WTC11 (cell line): ENCODE data around the gene ABCB8. TPM values are rescaled to one million over a fixed set of nuclear protein-coding genes. Genes with fewer than 3 reads are reported as not detected.

Experiments
- ATAC-seq: fragments of 200-7000 bp; cut with Tn5 transposase; 2 replicates; pipeline ENCODE4 v1.10.0; 2021; ENCODE audit warnings: mild to moderate bottlenecking, moderate library complexity
- CTCF ChIA-PET: fragments of 300-600 bp; sonication (Branson Sonifier 250); formaldehyde crosslinking; loops from one replicate; lab custom pipeline; 2021; ENCODE audit warnings: antibody characterized with exemption; lab: Charles Lee
- POLR2A ChIA-PET: fragments of 350-600 bp; sonication (Branson Sonifier 250); formaldehyde crosslinking; loops from one replicate; lab custom pipeline; 2021; ENCODE audit warnings: antibody characterized with exemption; lab: Charles Lee
- DNase-seq: peaks from one replicate; pipeline ENCODE4 v3.0.0; 2021; ENCODE audit warnings: low spot score
- H3K27ac Mint-ChIP-seq: 2 replicates; pipeline ENCODE4 v1.8.0; 2021; ENCODE audit warnings: mixed read lengths
- H3K27me3 Mint-ChIP-seq: 2 replicates; pipeline ENCODE4 v1.8.0; 2021; ENCODE audit warnings: low read depth, mild to moderate bottlenecking, moderate library complexity, mixed read lengths
- H3K36me3 Mint-ChIP-seq: 2 replicates; pipeline ENCODE4 v1.8.0; 2021; ENCODE audit warnings: mixed read lengths
- H3K4me1 Mint-ChIP-seq: 2 replicates; pipeline ENCODE4 v1.8.0; 2022; ENCODE audit warnings: mixed read lengths
- H3K4me3 Mint-ChIP-seq: 2 replicates; pipeline ENCODE4 v1.8.0; 2021; ENCODE audit warnings: mild to moderate bottlenecking, moderate library complexity, mixed read lengths
- H3K9me3 Mint-ChIP-seq: 2 replicates; pipeline ENCODE4 v1.8.0; 2021; ENCODE audit warnings: mixed read lengths
- ATF1 ChIP-seq: sonication (generic); formaldehyde crosslinking; IDR thresholded peaks from 2 replicates; pipeline ENCODE4 v1.8.1; 2023; ENCODE audit warnings: mild to moderate bottlenecking, moderate library complexity, missing genetic modification reagents
- CREM ChIP-seq: sonication (generic); formaldehyde crosslinking; IDR thresholded peaks from 2 replicates; pipeline ENCODE4 v1.8.1; 2022; ENCODE audit warnings: mild to moderate bottlenecking, missing genetic modification reagents, moderate library complexity
- ETV6 ChIP-seq: sonication (generic); formaldehyde crosslinking; IDR thresholded peaks from 2 replicates; pipeline ENCODE4 v1.8.1; 2022; ENCODE audit warnings: mild to moderate bottlenecking, missing genetic modification reagents
- FOXJ3 ChIP-seq: sonication (generic); formaldehyde crosslinking; IDR thresholded peaks from 2 replicates; pipeline ENCODE4 v1.9.0; 2021; ENCODE audit warnings: missing genetic modification reagents, mild to moderate bottlenecking, borderline replicate concordance
- FOXP1 ChIP-seq: sonication (generic); formaldehyde crosslinking; IDR thresholded peaks from 2 replicates; pipeline ENCODE4 v1.8.0; 2022; ENCODE audit warnings: missing genetic modification reagents, mild to moderate bottlenecking, moderate library complexity, borderline replicate concordance
- GABPB1 ChIP-seq: sonication (generic); formaldehyde crosslinking; IDR thresholded peaks from 2 replicates; pipeline ENCODE4 v1.8.1; 2023; ENCODE audit warnings: mild to moderate bottlenecking, missing genetic modification reagents
- GRHL2 ChIP-seq: fragments of 250-450 bp; sonication (Bioruptor Pico); IDR thresholded peaks from 2 replicates; pipeline ENCODE4 v1.8.0; 2022; ENCODE audit warnings: mild to moderate bottlenecking, moderate library complexity; ENCODE audit not compliant: insufficient replicate concordance, severe bottlenecking
- NFATC4 ChIP-seq: fragments of 250-450 bp; sonication (Bioruptor Pico); IDR thresholded peaks from 2 replicates; pipeline ENCODE4 v1.9.0; 2021; ENCODE audit warnings: mild to moderate bottlenecking
- NFYB ChIP-seq: sonication (generic); formaldehyde crosslinking; conservative IDR thresholded peaks from 2 replicates; pipeline ENCODE4 v1.8.0; 2022; ENCODE audit warnings: low read depth, missing genetic modification reagents
- NR2C2 ChIP-seq: sonication (generic); formaldehyde crosslinking; IDR thresholded peaks from 2 replicates; pipeline ENCODE4 v1.8.0; 2022; ENCODE audit warnings: mild to moderate bottlenecking, missing genetic modification reagents
- PRRX2 ChIP-seq: fragments of 250-450 bp; sonication (Bioruptor Pico); IDR thresholded peaks from 2 replicates; pipeline ENCODE4 v1.8.0; 2021; ENCODE audit warnings: mild to moderate bottlenecking
- TP53 ChIP-seq: sonication (generic); formaldehyde crosslinking; IDR thresholded peaks from 2 replicates; pipeline ENCODE4 v1.8.1; 2023; ENCODE audit warnings: mild to moderate bottlenecking, missing genetic modification reagents
- ZBTB21 ChIP-seq: sonication (generic); formaldehyde crosslinking; IDR thresholded peaks from 2 replicates; pipeline ENCODE4 v1.8.1; 2023; ENCODE audit warnings: mild to moderate bottlenecking, missing genetic modification reagents, borderline replicate concordance
- ZNF138 ChIP-seq: sonication (generic); formaldehyde crosslinking; conservative IDR thresholded peaks from 2 replicates; pipeline ENCODE4 v1.8.1; 2022; ENCODE audit warnings: mild to moderate bottlenecking, moderate library complexity, missing genetic modification reagents
- ZNF219 ChIP-seq: sonication (generic); formaldehyde crosslinking; IDR thresholded peaks from 2 replicates; pipeline ENCODE4 v1.8.0; 2023; ENCODE audit warnings: missing genetic modification reagents, mild to moderate bottlenecking, borderline replicate concordance
- ZNF263 ChIP-seq: sonication (generic); formaldehyde crosslinking; IDR thresholded peaks from 2 replicates; pipeline ENCODE4 v1.8.1; 2022; ENCODE audit warnings: low read depth, mild to moderate bottlenecking, moderate library complexity, missing genetic modification reagents
- ZNF317 ChIP-seq: sonication (generic); formaldehyde crosslinking; IDR thresholded peaks from 2 replicates; pipeline ENCODE4 v1.8.1; 2023; ENCODE audit warnings: low read depth, mild to moderate bottlenecking, moderate library complexity, missing genetic modification reagents, borderline replicate concordance
- ZNF396 ChIP-seq: fragments of 250-450 bp; sonication (Bioruptor Pico); IDR thresholded peaks from 2 replicates; pipeline ENCODE4 v1.8.0; 2021; ENCODE audit warnings: mild to moderate bottlenecking, moderate library complexity, borderline replicate concordance
- total RNA-seq: library from RNA; stranded (reverse); gene quantifications from 3 replicates; pipeline ENCODE4 v1.2.3, GENCODE V29; 2021
- TF ChIP-seq, protein P1 (sequence below): fragments of 250-450 bp; sonication (Bioruptor Pico); IDR thresholded peaks from 2 replicates; pipeline ENCODE4 v1.9.0; 2021; ENCODE audit warnings: mild to moderate bottlenecking
- TF ChIP-seq, protein P2 (sequence below): sonication (generic); formaldehyde crosslinking; IDR thresholded peaks from 2 replicates; pipeline ENCODE4 v1.8.0; 2023; ENCODE audit warnings: missing genetic modification reagents
- TF ChIP-seq, protein P3 (sequence below): sonication (generic); formaldehyde crosslinking; IDR thresholded peaks from 2 replicates; pipeline ENCODE4 v1.8.0; 2022; ENCODE audit warnings: mild to moderate bottlenecking, missing genetic modification reagents
- TF ChIP-seq, protein P4 (sequence below): sonication (generic); formaldehyde crosslinking; IDR thresholded peaks from 2 replicates; pipeline ENCODE4 v1.8.1; 2022; ENCODE audit warnings: missing genetic modification reagents, borderline replicate concordance
- TF ChIP-seq, protein P5 (sequence below): sonication (generic); formaldehyde crosslinking; IDR thresholded peaks from 2 replicates; pipeline ENCODE4 v1.8.0; 2022; ENCODE audit warnings: mild to moderate bottlenecking, missing genetic modification reagents

The ABCB8 gene
- total RNA-seq, 1 experiment from 2014 or later: 35.9 TPM

DNA sequence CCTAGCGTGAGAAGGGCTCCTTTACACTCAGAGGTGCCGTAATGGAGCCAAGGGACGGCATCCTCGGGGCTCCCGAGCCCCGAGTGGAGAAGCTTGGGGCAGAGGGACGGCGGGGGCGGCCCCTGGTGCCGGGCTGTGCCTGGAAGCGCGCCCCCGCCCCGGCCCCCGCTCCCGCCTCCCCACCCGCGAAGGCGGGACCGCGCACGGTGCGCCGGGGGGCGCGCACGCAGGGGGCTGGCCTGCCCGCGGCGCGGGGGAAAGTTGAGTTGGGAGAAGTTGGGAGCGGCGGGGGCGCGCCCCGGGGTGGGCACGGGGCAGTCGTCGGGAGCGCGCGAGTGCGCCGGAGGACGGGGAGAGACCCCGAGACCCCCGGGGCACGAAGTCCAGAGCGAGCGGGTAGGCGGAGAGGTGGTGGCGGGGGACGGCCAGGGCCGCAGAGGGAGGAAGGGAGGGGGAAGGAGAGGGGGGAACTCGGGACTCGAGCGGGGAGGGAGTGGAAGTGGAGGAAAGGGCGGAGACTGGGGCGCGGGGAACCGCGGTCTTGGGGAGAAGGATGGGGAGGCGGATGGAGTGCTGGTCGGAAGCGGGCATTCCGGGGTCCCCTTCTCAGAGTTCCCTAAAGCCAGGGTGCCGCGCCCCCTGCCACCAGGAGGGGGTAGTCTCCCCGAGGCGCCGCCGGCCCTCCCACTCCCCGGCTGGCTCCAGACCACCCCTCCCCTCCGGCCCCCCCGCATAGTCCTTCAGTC is 31.3 kb downstream of the ABCB8 start, which contains the start of gene SLC4A2:
SLC4A2 (plus strand) TSS at position 223 of the 746 bp plus-strand sequence. CDS start 2,399 bp downstream, outside the sequence.
- no peak for TF ChIP-seq PRRX2 (CRISPR knock-in tag)
- TF ChIP-seq ZBTB21 (CRISPR knock-in tag): no peak
- TF ChIP-seq GRHL2: no peak
- TF ChIP-seq ETV6 (CRISPR knock-in tag): no peak
- TF ChIP-seq, protein P1, sequence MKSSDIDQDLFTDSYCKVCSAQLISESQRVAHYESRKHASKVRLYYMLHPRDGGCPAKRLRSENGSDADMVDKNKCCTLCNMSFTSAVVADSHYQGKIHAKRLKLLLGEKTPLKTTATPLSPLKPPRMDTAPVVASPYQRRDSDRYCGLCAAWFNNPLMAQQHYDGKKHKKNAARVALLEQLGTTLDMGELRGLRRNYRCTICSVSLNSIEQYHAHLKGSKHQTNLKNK (CRISPR knock-in tag): no peak
- 0 out of 2 replicates have a peak, but pooled peaks have one; percentile 16 for TF ChIP-seq FOXP1 (CRISPR knock-in tag)
- no peak for TF ChIP-seq NFATC4 (CRISPR knock-in tag)
- TF ChIP-seq NR2C2 (CRISPR knock-in tag): no peak
- TF ChIP-seq, protein P2, sequence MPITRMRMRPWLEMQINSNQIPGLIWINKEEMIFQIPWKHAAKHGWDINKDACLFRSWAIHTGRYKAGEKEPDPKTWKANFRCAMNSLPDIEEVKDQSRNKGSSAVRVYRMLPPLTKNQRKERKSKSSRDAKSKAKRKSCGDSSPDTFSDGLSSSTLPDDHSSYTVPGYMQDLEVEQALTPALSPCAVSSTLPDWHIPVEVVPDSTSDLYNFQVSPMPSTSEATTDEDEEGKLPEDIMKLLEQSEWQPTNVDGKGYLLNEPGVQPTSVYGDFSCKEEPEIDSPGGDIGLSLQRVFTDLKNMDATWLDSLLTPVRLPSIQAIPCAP (CRISPR knock-in tag): no peak
- DNase-seq: peak; percentile 76
- Mint-ChIP-seq H3K9me3 (no peaks in the 10 kb centered on the region), H3K27ac (peak within 1 kb of the TSS; percentile 93), H3K27me3 (peaks cover 7% of the 10 kb centered on the region), H3K4me1 (peaks cover 43% of the 10 kb centered on the region), H3K4me3 (peak within 1 kb of the TSS; percentile 98), H3K36me3 (no peaks in the 10 kb centered on the region; the same call in 1 of the 2 replicates)
- ChIA-PET CTCF (interaction anchor here (1.0 to 3.5 kb wide), 8 partner anchors 8 to 97 kb away, joined by 3 to 12 read pairs (median 6); partner anchors contain the start of gene FASTK), POLR2A (interaction anchor here (1.1 kb wide), 1 partner anchor 21 kb away, joined by 3 read pairs; the partner anchor contains the start of gene FASTK)
- ATAC-seq: no peak

DNA sequence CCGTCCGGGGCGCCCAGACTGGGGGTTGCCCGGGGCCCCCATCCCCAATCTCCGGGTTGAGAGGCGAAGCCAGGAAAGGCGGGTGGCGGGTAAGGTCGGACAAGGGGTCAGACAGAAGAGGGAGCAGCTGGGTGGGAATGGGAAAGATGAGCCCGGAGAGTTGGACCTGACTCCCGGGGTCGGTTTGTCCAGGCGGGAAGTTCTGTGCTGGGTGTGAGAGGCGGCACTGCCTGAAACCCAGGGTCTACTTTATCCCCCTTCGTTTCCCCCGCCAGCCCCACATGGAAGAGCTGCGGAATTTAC is 31.8 kb downstream of the ABCB8 start:
- Mint-ChIP-seq H3K4me3 (peak overlapping the region; percentile 83), H3K27ac (no peak overlapping the region), H3K27me3 (peaks cover 7% of the 10 kb centered on the region), H3K36me3 (no peaks in the 10 kb centered on the region; the same call in 1 of the 2 replicates), H3K4me1 (peaks cover 43% of the 10 kb centered on the region), H3K9me3 (no peaks in the 10 kb centered on the region)
- ATAC-seq: no peak
- ChIA-PET CTCF (interaction anchor here (0.8 to 3.5 kb wide), 6 partner anchors 9 to 51 kb away, joined by 3 to 12 read pairs (median 6); partner anchors contain the start of gene FASTK), POLR2A (no interaction called here)
- peak; percentile 36 for DNase-seq
- TF ChIP-seq ZNF138 (CRISPR knock-in tag): no peak
- TF ChIP-seq ZNF396 (CRISPR knock-in tag): no peak
- no peak for TF ChIP-seq ATF1 (CRISPR knock-in tag)
- no peak for TF ChIP-seq GABPB1 (CRISPR knock-in tag)
- TF ChIP-seq, protein P1 (CRISPR knock-in tag): no peak
- 0 out of 2 replicates have a peak, but pooled peaks have one; percentile 20 for TF ChIP-seq ZNF263 (CRISPR knock-in tag)
- 0 out of 2 replicates have a peak, but pooled peaks have one; percentile 39 for TF ChIP-seq CREM
- TF ChIP-seq ZNF317: no peak

DNA sequence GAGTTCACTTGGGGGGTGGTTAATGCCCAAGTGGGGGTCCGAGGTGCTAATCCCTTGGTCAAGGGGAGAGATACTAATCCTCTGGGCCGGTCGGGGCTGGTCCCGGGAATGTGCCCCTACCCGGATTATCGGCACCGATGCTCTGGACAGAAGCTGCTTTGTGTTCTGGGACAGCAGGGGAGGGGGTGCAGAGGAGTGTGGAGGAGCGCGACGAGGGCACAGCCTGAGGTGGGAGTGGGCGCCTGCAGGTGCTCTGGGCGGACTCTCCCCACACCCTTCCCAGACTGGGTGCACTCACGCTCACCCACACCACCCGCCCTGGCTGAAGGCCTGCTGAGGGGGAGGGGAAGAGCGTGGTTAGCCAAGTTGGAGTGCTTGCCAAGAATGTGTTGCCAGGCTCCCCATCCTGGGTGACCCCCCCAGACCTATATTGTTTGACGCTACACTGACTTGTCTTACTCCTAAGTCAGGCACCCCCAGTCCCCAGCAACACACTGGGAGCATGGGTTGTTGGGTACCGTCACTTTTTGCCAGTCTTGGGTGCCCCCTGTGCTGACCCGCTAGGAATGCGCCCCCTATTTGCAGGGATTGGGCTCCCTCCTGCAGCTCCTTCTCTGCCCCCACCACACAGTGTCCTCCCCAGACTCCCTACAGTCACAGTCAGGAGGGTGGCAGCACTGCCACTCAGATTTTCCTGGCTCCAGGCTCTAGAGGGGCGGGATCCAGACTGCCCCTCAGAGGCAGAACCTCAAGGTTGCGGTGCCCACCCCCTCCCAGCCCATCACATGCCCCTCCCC is 32.4 kb downstream of the ABCB8 start:
- Mint-ChIP-seq H3K27me3 (peaks cover 7% of the 10 kb centered on the region), H3K9me3 (no peaks in the 10 kb centered on the region), H3K36me3 (peaks cover 5% of the 10 kb centered on the region), H3K27ac (no peak overlapping the region), H3K4me3 (peak overlapping the region; percentile 83), H3K4me1 (peaks cover 43% of the 10 kb centered on the region)
- DNase-seq (no peak), ATAC-seq (no peak)
- ChIA-PET POLR2A (no interaction called here), CTCF (interaction anchor here (0.5 to 3.5 kb wide), 10 partner anchors 10 to 190 kb away, joined by 3 to 12 read pairs (median 3); partner anchors contain the start of gene FASTK)
- TF ChIP-seq TP53 (no peak), GABPB1 (CRISPR knock-in tag) (no peak), ZNF219 (CRISPR knock-in tag) (no peak), NFYB (CRISPR knock-in tag) (no peak), ZNF317 (no peak), FOXJ3 (CRISPR knock-in tag) (no peak)
- TF ChIP-seq, protein P3, sequence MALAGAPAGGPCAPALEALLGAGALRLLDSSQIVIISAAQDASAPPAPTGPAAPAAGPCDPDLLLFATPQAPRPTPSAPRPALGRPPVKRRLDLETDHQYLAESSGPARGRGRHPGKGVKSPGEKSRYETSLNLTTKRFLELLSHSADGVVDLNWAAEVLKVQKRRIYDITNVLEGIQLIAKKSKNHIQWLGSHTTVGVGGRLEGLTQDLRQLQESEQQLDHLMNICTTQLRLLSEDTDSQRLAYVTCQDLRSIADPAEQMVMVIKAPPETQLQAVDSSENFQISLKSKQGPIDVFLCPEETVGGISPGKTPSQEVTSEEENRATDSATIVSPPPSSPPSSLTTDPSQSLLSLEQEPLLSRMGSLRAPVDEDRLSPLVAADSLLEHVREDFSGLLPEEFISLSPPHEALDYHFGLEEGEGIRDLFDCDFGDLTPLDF (CRISPR knock-in tag): no peak
- TF ChIP-seq, protein P4, sequence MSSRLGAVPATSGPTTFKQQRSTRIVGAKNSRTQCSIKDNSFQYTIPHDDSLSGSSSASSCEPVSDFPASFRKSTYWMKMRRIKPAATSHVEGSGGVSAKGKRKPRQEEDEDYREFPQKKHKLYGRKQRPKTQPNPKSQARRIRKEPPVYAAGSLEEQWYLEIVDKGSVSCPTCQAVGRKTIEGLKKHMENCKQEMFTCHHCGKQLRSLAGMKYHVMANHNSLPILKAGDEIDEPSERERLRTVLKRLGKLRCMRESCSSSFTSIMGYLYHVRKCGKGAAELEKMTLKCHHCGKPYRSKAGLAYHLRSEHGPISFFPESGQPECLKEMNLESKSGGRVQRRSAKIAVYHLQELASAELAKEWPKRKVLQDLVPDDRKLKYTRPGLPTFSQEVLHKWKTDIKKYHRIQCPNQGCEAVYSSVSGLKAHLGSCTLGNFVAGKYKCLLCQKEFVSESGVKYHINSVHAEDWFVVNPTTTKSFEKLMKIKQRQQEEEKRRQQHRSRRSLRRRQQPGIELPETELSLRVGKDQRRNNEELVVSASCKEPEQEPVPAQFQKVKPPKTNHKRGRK (CRISPR knock-in tag): no peak
- TF ChIP-seq, protein P5, sequence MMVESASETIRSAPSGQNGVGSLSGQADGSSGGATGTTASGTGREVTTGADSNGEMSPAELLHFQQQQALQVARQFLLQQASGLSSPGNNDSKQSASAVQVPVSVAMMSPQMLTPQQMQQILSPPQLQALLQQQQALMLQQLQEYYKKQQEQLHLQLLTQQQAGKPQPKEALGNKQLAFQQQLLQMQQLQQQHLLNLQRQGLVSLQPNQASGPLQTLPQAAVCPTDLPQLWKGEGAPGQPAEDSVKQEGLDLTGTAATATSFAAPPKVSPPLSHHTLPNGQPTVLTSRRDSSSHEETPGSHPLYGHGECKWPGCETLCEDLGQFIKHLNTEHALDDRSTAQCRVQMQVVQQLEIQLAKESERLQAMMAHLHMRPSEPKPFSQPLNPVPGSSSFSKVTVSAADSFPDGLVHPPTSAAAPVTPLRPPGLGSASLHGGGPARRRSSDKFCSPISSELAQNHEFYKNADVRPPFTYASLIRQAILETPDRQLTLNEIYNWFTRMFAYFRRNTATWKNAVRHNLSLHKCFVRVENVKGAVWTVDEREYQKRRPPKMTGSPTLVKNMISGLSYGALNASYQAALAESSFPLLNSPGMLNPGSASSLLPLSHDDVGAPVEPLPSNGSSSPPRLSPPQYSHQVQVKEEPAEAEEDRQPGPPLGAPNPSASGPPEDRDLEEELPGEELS: no peak
